ENCODE data around the gene TXNRD3.

TXNRD3 gene

DNA sequence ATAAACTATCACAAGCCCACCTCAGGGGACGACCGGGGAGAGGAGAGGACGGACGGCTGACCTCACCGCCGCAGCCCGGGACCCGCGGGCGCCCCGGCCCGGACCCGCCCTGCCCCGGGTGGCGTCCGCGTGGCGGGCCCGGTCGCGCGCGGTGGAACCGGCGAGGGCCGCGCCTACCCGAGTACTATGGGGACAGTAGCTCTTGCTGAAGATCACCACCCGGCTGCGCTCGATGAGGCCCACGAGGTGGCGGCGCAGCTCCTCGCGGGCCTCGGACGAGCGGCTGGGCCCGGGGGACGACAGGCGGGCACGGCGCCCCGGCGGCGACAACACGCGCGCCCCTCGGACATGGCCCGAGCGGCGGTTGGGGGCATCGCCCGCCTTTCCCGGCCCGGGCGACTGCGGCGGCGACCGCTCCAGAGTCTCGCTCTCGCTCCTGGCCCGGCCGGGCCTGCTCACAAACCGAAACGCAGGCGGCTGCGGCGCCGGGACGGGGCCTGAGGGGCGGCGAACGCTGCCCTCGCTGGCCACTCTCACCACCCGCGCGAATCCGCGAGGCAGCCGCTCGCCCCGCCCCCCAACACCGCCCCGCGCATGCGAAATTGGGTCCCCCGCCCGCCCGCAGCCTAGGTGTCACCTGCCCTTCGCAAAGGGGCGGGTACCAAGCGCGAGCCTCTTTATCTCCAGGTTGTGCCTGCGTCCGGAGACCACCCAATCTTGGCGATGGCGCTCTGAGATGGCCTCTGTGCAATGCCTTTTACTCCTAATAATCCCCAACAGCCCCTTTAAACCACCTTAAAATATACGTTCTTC, at the start of gene TXNRD3:
Gene TXNRD3, minus strand, starts transcription at position 554 of the 813 bp plus-strand sequence.
- peak; percentile 86 for DNase-seq

DNA sequence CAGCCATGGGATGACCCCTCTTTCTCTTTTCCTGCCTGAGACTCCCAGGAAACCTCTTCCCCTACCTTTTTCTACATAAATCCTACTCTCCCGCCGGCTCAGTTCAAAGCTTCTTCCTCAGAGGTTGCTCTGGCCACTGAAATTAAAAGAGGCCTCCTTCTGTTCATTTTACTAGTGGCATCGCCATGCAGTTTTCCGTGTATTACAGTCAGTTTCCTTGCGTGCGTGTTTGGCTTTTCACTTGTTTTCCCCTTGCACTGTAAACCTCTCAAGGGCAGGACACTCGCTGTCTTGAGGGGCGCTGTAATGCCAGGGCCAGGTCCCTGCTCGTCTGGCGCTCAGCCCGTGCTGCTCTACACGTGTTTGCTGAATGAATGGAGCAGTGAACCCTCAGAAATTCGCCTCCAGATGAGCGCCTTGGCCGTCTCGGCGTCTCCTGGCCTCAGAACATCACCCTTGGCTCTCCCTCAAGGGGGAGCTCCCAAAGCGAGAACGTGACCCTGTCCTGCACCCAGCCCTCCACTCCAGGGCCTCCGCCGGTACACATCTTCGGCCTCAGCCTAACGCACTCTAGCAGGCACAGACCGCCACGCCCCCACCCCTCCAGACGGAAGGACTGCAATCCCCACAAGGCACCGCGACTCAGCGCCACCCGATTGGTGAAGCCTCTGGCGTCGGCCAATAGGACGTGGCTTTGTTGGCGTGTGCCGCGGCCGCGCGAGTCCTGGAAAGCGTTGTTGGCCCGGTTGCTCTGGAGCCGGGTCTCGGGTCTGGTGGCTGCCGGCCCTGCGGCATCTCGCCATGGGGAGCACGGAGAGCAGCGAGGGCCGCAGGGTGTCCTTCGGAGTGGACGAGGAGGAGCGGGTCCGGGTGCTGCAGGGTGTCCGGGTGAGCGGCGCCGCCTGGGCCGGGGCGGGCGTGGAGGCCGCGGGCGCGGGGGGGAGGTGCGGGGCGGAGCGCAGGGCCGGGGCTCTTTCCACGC, 48.9 kb upstream of the TXNRD3 start, which contains the start of gene CHCHD6:
Gene CHCHD6, plus strand, starts transcription at position 729 of the 982 bp plus-strand sequence. Its CDS starts 73 bp downstream, at position 802.
- DNase-seq = peak; percentile 97

DNA sequence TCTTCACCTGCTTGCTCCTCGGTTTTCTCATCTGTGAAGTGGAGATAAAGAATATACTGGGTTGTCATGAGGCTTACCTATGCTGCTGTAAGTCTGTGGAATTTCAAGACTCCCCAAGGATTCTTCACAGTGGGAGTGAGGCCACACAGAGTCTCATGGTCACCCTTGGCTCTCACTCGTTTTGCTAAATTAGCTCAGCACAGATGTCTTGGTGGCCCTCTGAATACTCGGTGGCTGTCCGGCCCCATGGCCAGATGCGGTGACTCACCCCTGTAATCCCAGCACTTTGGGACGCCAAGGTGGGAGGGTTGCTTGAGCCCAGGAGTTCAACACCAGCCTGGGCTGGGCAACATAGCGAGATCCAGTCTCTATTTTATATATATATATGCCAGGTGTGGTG, 44.1 kb upstream of the TXNRD3 start:
- DNase-seq = no peak

DNA sequence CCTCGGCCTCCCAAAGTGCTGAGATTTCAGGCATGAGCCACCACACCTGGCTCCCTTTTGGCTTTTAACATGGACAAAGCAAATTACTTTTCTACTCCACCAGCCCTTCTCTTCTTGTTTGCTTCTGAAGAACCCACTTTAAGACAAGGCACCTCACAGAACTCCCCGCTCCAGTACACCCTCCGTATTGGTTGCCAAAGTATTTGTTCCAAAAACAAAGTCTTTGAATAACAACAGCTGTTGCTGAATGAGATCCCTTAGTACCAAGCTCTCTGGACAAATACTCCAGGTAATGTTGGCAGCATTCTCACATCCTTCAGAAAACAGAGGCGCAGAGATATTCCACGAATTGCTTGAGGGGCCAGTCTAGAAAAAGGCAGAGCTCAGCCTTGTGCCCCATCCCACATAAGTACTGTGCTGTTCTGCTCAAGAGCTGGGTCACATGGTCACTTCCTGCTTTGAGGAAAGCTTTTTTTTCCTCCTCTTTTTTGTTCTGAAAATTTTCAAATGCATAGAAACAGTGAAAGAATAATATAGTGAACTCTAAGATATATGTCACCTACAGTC, 41.9 kb upstream of the TXNRD3 start:
- no peak for DNase-seq

DNA sequence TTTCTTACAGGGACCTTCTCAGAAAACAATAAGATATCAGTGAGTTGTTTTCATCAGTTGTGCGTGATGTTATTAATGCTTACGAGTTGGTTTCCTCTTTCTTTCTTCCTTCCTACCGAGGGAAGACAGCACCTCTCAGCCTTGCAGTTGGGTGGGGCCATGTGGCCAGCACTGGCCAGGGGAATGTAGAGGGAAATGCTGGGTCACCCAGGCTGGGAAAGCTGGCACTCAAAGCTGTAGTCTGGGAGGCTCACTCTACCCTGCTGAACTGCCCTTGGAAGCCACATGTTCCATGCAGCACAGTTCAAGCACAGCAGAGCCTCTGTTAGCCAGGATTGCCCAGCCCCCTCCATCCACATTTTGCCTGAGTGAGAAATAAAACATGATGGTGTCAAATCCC, 39.0 kb upstream of the TXNRD3 start:
- no peak for DNase-seq

DNA sequence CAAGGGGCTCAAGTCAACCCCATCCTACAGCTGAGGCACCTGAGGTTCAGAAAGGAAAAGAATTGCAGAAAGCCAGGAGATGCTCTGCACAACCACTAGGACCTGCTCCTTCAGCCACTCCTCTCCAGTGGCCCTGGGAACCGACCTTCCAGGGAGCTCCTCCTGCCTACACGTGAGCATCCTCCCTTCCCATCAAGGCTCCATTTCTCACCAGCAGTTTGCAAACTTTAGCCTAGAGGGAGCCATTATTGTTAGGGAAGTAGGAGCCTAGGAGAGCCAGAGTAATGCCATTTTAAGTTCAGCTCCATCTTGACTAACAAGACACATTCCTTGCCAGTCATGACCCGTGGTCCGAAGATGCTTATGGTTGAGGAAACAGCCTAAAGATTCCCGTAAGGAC, 37.9 kb upstream of the TXNRD3 start:
- no peak for DNase-seq

DNA sequence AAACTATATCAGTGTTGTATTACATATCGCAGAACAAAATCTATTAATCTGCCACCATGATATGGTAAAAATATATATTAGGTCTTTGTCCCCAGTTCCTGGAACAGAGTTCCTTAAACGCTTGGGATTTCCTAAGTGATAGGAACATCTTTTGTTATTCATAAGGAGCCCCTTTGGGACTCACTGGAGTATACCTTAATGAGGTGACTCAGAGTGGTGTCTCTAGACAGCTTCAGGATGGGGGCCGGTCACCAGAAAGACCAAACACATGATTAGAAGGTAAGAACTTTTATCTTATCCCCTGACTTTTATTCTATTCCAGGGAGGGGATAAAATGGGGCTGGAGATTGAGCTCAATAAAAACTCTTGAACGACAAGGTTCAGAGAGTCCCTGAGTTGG, 36.8 kb upstream of the TXNRD3 start:
- no peak for DNase-seq

DNA sequence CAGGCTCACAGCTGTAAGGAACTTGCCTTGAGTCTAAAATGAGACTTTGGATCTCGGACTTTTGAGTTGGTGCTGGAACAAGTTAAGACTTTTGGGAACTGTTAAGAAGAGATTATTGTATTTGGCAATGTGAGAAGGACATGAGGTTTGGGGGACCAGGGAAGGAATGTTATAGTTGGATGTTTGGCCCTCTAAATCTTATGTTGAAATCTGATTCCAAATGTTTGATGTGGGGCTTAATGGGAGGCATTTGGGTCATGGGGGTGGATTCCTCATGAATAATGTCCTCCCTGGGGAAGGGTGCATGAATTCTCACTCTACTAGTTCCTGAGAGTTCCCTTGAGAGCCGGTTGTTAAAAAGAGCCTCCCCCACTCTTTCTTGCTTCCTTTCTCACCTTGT, 30.6 kb upstream of the TXNRD3 start:
- no peak for DNase-seq

DNA sequence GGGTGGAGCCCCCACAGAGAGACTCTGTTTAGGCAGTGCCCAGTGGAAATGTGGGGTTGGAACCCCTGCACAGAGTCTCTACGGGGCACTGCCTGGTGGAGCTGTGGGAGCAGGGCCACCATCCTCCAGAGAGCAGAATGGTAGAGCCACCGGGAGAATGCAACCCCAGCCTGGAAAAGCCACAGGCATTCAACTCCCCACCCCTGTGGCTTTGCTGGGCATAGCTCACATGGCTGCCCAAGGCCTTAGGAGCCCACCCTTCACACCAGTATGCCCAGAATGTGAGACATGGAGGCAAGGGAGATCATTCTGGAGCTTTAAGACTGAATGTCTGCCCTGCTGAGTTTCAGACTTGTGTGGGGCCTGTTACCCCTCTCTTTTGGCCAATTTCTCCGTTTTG, 30.1 kb upstream of the TXNRD3 start:
- no peak for DNase-seq

DNA sequence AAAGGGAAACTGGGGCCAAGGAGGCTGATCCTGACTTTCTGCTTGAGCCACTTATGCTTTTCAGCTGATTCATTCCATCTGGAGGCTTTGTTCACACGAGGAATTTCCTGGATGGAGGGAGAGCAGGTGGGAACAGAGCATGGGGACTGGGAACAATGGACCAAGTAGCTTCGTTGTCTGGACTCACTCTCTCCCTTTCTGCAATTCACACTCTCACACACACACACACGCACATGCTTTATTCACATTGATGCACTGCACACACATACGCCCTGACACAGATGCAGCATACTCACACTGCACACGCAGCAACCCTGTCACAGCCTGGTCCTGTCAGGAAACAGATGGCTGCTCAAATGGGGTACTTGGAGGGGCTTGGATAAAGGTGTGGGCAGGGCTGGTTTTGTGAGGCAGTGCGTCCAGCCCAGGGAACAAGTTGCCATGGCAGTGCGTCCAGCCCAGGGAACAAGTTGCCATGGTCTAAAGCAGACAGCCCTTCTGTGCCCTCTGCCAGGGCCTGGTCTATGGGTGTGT, 29.4 kb upstream of the TXNRD3 start:
- DNase-seq = no peak

DNA sequence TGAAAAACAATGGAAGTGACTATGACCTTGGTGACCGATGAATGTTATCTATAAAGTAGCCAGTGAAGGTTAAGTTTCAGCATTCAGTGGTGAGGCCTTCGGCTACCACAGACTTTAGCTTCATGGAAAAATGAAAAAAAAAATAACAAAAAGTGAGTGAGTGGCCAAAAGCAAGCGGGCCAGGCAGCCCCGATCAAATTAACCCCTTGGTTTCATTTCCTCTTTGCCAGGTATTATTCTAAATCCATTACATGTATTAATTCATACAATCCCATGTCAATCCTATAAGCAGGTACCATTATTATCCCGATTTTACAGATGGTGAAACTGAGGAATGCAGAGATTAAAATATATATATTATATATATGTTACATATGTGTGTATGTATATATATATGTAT, 28.1 kb upstream of the TXNRD3 start:
- DNase-seq = no peak

DNA sequence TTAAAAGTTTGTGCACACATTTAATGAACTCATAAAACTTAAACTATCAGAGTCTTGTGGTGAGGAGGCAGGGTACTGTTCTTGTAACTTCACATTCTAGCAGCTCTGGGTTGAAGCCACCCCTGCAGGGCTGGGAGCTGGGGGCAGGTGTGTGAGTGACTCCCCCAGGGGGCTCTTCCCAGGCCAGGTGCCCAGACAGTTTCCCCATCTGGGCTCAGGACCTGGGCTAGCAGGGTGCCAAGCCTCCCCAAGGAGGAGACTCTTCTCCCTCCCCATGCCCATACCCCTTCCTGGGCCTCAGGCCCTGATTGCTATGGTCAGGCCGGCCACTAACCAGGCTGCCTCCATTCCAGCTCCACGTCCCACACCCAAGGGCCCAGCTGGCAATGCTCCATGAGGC, 27.1 kb upstream of the TXNRD3 start:
- DNase-seq = no peak

DNA sequence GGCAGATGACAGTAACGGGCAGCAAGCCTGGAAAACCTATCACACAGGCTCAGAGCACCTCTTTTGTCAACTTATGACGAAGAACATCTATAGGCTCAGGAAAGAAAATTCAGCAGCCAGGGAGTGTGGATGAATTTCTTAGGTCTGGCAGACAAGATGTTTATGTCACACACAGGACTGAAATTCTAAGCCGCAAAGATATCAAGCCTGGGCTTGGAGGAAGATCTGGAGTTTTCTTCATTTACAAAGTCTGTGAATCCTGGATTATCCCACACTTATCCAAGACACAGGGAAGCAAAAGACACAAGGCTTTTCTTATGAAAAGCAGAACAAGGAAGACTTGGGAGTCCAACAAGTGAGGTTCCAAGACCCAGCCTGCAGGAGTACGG, 25.7 kb upstream of the TXNRD3 start:
- DNase-seq = no peak

DNA sequence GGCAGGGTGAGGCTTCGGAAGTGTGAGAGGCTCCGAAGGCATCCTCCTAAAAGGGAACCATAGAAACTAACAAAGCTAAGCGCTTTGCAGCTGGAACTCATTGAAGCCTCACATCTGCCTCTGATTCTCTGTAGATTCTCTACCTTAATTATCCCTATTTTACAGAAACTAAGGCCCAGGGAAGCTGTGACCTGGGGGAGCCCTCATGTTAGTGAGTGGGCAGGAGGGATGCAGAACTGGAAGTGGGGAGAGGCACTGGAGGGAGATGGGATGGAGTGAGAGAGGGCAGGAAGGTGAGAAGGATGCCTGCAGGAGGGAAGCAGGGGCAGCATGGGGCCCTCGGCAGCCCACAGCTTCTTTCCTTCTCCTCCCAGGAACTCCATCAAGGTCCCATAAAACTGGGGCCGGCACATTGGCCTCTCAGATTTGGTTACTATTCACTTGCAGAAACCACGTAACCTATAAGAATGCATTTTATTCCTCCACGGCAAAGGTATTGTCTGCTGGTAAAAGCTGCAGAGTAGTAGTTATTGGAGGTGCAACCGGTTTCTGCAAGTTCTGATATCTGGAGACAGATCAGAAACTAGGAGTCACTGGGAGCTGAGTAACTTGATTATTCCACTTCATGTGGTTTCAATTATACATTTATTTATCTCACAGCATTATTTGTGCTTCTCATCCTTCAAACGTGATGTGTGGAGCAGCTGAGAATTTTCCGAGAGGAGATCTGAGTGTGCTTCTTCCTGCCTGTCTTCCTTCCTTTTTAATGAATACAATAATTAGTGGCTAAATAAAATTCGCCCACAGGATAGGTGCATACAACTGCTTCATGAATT, 25.1 kb upstream of the TXNRD3 start:
- no peak for DNase-seq

DNA sequence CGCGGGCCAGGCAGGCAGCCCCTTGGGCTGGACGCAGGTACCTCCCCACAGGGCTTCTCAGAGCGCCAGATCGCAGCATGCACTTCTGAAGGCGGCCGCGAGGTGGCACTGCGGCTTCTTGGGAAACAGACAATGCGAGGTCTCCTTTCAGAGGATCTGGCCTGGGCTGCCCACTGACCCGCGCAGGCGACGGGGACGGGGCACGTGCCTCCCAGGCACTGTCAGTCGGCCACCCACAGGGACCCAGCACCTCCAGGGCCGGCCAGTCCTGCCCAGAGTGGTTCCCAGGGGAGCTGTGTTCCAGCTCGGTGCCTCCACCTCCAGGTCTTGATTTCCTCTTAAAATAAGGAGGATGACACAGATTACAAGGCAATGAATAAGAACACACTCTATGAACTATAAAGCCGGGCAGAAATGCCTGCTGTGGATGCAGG, 24.4 kb upstream of the TXNRD3 start:
- peak; percentile 89 to 93 for DNase-seq

DNA sequence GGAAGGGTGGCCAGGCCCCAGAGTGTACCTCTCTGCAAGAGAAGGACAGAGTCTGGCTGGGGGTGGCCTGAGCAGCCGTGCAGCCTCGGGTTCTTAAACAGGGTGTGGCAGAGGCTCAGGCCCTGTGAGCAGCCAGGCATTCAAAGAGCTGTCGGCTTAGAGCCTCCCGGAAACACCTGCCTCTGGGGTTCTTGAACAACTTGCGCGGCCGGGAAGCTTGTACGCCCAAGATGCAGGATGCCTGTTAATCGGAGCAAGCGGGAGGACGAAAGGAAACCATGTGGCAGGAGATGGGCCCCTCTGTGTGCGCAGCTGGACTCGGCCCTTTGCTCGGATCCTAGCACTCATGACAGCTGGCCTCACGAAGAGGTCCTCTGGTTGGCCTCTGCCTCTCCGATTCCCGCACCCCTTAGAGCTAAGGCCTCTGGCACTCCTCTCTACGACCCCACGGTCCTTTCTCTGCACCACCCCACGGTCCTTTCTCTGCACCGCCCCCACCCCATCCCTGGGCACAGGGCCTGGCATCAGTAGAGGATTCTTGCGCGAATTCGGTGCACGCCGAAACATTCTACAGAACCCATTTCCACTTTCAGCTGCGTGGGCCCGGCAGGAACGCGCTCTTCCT, 23.9 kb upstream of the TXNRD3 start:
- DNase-seq = no peak

DNA sequence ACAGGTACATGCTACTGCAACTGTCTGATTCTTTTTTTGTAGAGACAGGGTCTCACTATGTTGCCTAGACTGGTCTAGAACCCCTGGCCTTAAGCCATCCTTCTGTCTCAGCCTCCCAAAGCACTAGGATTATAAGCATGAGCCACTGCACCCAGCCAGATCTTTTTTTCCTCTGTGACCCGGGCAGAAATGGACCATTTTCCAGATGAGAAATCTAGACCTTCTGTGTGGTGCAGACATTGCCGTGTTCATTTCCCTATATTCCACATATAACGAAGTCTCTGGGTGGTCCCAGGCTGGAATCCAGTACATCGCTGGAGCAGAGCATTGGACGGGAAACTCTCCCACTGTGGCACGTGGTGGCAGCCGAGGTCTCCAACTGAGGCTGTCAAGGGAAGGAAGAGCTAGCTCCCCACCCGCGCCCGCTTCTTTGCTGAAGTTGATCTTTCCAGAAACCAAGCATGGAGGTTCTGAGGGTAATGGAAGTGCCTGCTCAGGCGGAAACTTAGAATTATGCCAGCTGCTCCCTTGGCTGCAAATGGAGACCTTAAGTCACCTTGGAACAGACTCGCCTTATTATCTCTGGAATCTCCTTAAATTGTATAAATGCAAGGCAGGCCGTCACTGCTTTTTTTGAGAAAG, 23.1 kb upstream of the TXNRD3 start:
- no peak for DNase-seq

DNA sequence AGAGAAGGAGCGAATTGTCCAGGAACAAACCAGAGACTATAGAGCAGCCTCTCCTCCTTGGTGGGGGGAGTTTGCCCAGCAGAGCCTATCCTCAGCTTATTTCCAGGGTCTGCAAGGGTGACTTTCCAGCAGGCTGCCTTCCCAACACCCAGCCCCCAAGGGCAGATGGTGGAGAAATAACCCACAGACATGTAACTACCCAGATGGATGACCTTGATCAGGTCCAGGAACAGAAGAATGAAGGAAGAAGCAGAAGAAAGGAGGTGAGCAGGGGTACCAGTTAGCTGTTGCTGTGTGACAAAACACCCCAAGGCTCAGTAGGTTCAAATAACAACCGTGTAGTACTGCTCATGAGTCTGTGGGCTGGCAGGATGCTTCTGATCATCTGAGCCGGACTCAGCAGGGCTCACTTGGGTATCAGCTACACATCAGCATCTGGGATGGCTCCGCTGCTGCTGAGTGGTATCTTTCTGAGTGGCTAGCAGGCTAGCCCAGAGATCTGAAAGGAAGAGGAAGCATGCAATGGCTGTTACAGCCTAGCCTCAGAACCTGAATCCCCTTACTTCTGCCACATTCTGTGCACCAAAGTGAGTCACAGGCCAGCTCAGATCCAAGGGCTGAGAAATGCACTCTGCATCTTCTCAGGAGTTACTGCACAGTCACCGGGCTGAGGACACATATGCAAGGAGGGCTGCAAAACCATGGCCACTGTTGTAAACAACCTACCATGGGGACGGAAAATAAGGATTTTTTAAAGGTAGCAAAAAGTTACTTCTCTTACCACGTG, 22.2 kb upstream of the TXNRD3 start:
- DNase-seq = no peak

DNA sequence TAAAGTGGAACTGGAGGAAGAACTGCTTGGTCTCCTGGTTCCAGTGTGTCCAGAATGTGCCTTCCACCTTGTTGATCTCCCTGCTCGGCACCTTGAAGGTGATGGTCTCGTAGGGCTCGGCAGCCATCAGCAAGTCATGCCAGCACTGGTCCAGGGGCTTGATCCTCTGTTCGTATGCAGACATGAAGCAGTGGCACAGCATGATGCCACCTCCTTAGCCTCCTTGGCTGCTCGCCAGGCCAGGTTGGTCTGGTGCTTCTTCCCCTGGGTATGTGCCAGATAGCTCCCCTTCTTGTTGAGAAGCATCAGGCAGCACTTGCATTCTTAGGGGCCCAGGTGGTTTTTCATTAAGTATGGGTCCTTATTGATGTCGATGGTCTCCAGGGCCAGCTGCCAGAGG, 17.8 kb upstream of the TXNRD3 start:
- DNase-seq = no peak

DNA sequence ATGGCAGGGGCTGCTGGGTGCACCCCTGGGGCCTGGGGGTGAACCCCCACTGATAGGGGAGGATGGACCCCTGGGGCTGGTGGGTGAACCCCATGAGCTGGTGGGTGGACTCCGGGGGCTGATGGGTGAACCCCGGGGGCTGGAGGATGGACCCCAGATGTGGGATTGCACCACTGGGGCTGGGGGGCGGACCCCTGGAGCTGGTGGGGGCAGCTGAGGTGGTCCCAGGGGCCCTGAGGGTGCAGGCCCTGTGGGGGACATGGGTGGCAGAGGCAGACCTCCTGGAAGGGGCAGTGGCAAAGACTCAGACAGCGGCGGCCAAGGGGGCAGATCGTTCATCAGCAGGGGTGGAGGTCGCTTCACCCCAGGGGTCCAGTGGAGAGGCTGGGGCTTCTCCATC, 17.4 kb upstream of the TXNRD3 start:
- DNase-seq = no peak

All from activated T-cell treated with anti-CD3 and anti-CD28 coated beads, Interleukin-2, amount 50 U/mL, for 48 hours (primary cell).